Transverse colon (tissue), 4 donors: ENCODE results near the gene SLC25A42.

Source experiments
- CTCF ChIP-seq, 5 experiments: fragments of 200-600 bp in 3 of 5; fragments of 450-650 bp in 2 of 5; sonication (generic) in 3 of 5; IDR thresholded peaks; 1 replicate in 2 of 5; 2 replicates in 3 of 5; pipeline ENCODE4 v1.5.1; 2016 to 2017; ENCODE audit warnings: antibody characterized with exemption in 5 of 5, inconsistent platforms in 3 of 5, mild to moderate bottlenecking in 2 of 5, moderate library complexity in 1 of 5
- EP300 ChIP-seq: sonication (generic); formaldehyde crosslinking; IDR thresholded peaks from one replicate; pipeline ENCODE4 v1.6.1; 2017; ENCODE audit warnings: antibody characterized with exemption, low read depth
- POLR2A ChIP-seq: fragments of 450-650 bp; IDR thresholded peaks from one replicate; pipeline ENCODE4 v1.6.1; 2016; ENCODE audit warnings: antibody characterized with exemption, mild to moderate bottlenecking, moderate library complexity
- POLR2AphosphoS5 ChIP-seq, 3 donors: sonication (generic); formaldehyde crosslinking; IDR thresholded peaks; one replicate each; pipeline ENCODE4 v1.6.1; 2016; ENCODE audit warnings: antibody characterized with exemption in 3 of 3

- TF ChIP-seq CTCF (IDR thresholded peaks at IDR 0.05) (no peak), POLR2A (no peak), POLR2AphosphoS5 (IDR thresholded peaks at IDR 0.05) (no peak), EP300 (no peak)
Observed at GRCh38 chr19:19040417-19040816, 23.4 kb upstream of the SLC25A42 start.
